KMS-11 (cell line): Measurements from ENCODE around the gene ELF4.

Experiments used
- H2AFZ ChIP-seq: fragments of 200-600 bp; sonication (generic); 2 replicates; pipeline ENCODE4 v1.6.1; 2016; ENCODE audit warnings: antibody characterized with exemption, mixed run types, low read depth
- H3K27ac ChIP-seq: fragments of 200-600 bp; sonication (generic); 2 replicates; pipeline ENCODE4 v1.6.1; 2016; ENCODE audit warnings: mild to moderate bottlenecking, mixed run types
- H3K27me3 ChIP-seq: fragments of 200-600 bp; sonication (generic); 2 replicates; pipeline ENCODE4 v1.6.1; 2017; ENCODE audit warnings: mild to moderate bottlenecking, low read depth, mixed run types, moderate library complexity; ENCODE audit not compliant: insufficient read depth
- H3K36me3 ChIP-seq: fragments of 200-600 bp; sonication (generic); 2 replicates; pipeline ENCODE4 v1.6.1; 2017; ENCODE audit warnings: mild to moderate bottlenecking, mixed run types; ENCODE audit not compliant: insufficient read depth
- H3K4me1 ChIP-seq: fragments of 200-600 bp; sonication (generic); 2 replicates; pipeline ENCODE4 v1.6.1; 2016; ENCODE audit warnings: mild to moderate bottlenecking, low read depth, mixed run types; ENCODE audit not compliant: poor library complexity, severe bottlenecking
- H3K4me2 ChIP-seq: fragments of 200-600 bp; sonication (generic); 2 replicates; pipeline ENCODE4 v1.7.0; 2016; ENCODE audit warnings: mild to moderate bottlenecking, mixed run types
- H3K4me3 ChIP-seq: fragments of 200-600 bp; sonication (generic); IDR thresholded peaks from 2 replicates; pipeline ENCODE4 v1.6.1; 2017; ENCODE audit warnings: low read depth, low read length, mixed read lengths; ENCODE audit not compliant: insufficient read depth
- H3K79me2 ChIP-seq: fragments of 200-600 bp; sonication (generic); 2 replicates; pipeline ENCODE4 v1.6.1; 2016; ENCODE audit warnings: low read depth, mixed run types; ENCODE audit not compliant: insufficient read depth
- H3K9ac ChIP-seq: fragments of 200-600 bp; sonication (generic); 2 replicates; pipeline ENCODE4 v1.6.1; 2016; ENCODE audit warnings: mild to moderate bottlenecking, mixed run types
- H4K20me1 ChIP-seq: fragments of 200-600 bp; sonication (generic); 2 replicates; pipeline ENCODE4 v1.6.1; 2016; ENCODE audit warnings: mild to moderate bottlenecking, mixed run types; ENCODE audit not compliant: insufficient read depth
- TF ChIP-seq, protein P1 (sequence below): fragments of 200-600 bp; sonication (generic); conservative IDR thresholded peaks from 2 replicates; pipeline ENCODE4 v1.6.1; 2017; ENCODE audit warnings: low read depth, mild to moderate bottlenecking, antibody characterized with exemption, low read length, moderate library complexity, mixed read lengths

Gene ELF4

DNA sequence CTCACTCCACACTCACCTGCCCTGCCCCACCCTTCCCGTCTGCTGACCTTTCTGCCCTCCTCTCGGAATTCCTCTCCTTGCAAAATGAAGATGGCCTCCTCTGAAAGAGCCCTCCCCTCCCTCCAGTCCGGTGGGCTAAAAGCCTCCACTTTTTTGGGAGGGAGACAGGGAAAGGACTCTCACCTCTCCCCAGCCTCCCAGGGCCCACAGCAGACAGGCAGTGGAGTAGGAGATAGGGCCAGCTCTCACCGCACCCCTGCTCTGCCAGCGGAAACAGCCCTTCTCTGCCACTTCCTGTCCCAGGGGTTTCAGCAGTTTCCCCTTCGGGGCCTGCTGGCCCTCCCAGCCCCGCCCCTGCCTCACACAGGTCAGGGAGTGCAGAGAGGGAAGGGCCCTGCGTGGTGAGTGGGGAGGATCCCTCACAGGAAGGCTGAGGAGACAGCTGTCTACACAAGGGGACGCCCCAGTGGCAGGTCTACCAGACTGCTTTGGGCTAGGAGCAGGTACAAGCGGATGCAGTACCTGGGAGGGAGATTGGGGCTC lies 18.2 kb downstream of the ELF4 start:
- H3K4me1 ChIP-seq, result peaks cover 34% of the 10 kb centered on the region
- H2AFZ ChIP-seq, result peak overlapping the region; percentile 38; the same call in 1 of the 2 replicates
- TF ChIP-seq, protein P1, sequence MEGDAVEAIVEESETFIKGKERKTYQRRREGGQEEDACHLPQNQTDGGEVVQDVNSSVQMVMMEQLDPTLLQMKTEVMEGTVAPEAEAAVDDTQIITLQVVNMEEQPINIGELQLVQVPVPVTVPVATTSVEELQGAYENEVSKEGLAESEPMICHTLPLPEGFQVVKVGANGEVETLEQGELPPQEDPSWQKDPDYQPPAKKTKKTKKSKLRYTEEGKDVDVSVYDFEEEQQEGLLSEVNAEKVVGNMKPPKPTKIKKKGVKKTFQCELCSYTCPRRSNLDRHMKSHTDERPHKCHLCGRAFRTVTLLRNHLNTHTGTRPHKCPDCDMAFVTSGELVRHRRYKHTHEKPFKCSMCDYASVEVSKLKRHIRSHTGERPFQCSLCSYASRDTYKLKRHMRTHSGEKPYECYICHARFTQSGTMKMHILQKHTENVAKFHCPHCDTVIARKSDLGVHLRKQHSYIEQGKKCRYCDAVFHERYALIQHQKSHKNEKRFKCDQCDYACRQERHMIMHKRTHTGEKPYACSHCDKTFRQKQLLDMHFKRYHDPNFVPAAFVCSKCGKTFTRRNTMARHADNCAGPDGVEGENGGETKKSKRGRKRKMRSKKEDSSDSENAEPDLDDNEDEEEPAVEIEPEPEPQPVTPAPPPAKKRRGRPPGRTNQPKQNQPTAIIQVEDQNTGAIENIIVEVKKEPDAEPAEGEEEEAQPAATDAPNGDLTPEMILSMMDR, result no peak
- no peaks in the 10 kb centered on the region for H3K79me2 ChIP-seq
- H4K20me1 ChIP-seq, result no peaks in the 10 kb centered on the region
- no peaks in the 10 kb centered on the region for H3K36me3 ChIP-seq
- H3K4me3 ChIP-seq, result no peak overlapping the region
- no peaks in the 10 kb centered on the region for H3K27me3 ChIP-seq
- peak overlapping the region; percentile 78 for H3K4me2 ChIP-seq
- peak overlapping the region; percentile 35; the same call in 1 of the 2 replicates for H3K9ac ChIP-seq
- H3K27ac ChIP-seq, result peak overlapping the region; percentile 61

DNA sequence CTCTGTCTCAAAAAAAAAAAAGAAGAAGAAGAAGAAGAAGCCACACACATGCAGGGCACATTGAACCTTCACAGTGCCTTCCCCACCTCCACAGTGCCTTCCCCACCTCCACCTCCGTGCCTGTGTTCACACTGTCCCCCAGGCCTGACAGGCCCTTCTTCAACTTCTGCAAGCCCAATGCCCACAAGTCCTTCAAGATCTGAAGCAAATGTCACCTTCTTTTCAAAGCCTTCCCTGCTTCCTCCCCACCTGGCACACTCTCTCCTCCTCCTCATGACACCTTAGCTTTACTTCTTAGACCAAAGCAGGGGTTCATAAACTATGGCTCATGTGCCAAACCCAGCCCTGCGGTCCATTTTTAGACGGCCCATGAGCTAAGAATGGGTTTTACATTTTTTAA lies 19.9 kb downstream of the ELF4 start:
- Histone ChIP-seq H3K79me2 (no peaks in the 10 kb centered on the region), H2AFZ (no peak overlapping the region), H3K4me1 (peaks cover 51% of the 10 kb centered on the region), H3K36me3 (no peaks in the 10 kb centered on the region), H3K27me3 (no peaks in the 10 kb centered on the region), H4K20me1 (no peaks in the 10 kb centered on the region), H3K4me2 (no peak overlapping the region), H3K9ac (no peak overlapping the region), H3K27ac (no peak overlapping the region), H3K4me3 (no peak overlapping the region)
- TF ChIP-seq, protein P1, result no peak

DNA sequence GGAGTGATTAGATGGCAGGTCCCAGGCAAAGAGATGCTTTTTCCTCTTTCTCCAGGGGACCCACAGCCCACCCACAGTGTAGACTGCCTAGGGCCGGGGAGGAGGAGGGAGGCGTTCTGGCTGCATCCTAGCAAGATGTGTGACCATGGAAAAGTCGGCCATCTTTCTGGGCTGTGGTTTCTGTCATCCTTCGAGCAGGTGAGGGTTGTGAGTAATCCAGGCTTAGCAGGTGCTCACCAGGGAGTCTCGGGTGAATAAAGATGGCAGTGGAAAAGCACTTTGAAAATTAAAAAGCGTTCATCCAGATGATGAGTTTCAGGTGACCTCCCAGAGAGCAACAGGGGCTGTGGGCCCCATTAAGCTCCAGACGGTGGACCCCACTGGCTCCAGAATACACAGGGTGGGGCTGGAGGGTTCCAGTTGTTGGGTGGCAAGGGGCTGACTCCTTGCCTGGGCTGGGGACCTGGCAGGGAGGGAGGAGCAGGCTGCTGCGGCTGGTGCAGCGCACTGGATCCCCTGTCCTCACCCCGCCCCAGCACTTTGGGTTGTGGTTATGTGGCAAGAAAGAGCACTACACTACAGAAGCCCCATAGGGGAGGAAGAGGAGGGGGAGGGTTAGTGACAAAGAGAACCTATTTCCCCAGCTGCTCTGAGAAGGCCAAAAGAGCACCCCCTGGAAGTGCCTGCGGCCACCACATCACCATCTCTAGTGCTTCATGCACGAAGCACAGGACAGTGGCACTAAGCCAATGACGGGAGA lies 23.7 kb downstream of the ELF4 start:
- H3K27ac ChIP-seq, result peak overlapping the region; percentile 59

DNA sequence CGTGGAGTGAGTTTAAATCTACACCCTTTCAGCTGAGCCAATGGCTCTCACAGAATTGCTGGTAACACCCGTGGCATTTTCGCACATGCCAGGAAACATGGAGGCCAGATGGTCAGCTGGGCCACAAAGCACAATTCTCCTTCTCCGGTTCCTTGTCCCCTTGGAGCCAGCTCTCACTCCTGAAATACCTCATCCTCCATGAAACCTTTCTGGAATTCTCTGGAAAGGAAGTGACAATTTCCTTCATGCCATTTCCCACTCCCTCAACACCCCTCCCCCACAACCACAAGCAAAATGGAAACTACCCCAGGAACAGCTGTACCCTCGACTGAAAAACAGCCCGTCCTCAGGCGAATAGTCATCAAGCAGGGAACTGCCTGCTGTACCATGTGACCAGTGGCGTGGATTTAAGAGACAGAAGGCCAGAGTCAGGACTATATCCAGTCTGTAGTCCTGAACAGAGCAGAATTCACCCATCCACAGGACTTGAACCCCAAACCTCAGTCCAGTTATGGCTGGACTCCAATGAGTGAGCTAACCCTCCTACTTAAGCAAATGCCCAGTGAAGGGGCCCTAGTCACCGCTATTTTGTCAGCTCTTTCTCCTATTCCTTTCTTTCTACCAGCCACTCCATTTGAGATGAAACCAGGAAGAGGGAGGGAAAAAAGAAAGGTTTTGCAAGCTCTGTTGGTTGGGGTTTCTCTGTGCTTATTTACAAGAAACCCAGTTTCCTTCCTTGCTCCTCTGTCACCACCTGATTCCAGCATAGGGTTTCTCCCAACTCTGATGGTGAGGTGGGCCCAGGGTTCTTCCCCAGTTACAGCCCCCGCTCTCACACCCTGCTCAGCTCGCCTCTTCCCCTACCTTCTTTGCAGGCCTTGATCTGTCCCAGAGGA lies 24.5 kb downstream of the ELF4 start:
- peak overlapping the region; percentile 30; the same call in 1 of the 2 replicates for H2AFZ ChIP-seq
- H3K4me1 ChIP-seq, result peaks cover 79% of the 10 kb centered on the region
- no peaks in the 10 kb centered on the region for H3K27me3 ChIP-seq
- H4K20me1 ChIP-seq, result no peaks in the 10 kb centered on the region
- H3K4me3 ChIP-seq, result no peak overlapping the region
- peak overlapping the region; percentile 59 for H3K27ac ChIP-seq
- H3K9ac ChIP-seq, result peak overlapping the region; percentile 18; the same call in 1 of the 2 replicates
- peak overlapping the region; percentile 89 for H3K4me2 ChIP-seq
- TF ChIP-seq, protein P1, result no peak
- H3K79me2 ChIP-seq, result no peaks in the 10 kb centered on the region
- H3K36me3 ChIP-seq, result no peaks in the 10 kb centered on the region

More for the DNA sequence above, 23.7 kb downstream of the ELF4 start:
- peaks cover 76% of the 10 kb centered on the region for H3K4me1 ChIP-seq
- peak overlapping the region; percentile 89 for H3K4me2 ChIP-seq
- H2AFZ ChIP-seq, result peak overlapping the region; percentile 30; the same call in 1 of the 2 replicates
- peak overlapping the region; percentile 27; the same call in 1 of the 2 replicates for H3K9ac ChIP-seq
- TF ChIP-seq, protein P1, result no peak
- no peak overlapping the region for H3K4me3 ChIP-seq
- H3K79me2 ChIP-seq, result no peaks in the 10 kb centered on the region
- no peaks in the 10 kb centered on the region for H3K27me3 ChIP-seq
- no peaks in the 10 kb centered on the region for H3K36me3 ChIP-seq
- no peaks in the 10 kb centered on the region for H4K20me1 ChIP-seq
